Liver (tissue), 9 donors: Measurements from ENCODE around the gene ETV6. TPM values are rescaled to one million over a fixed set of nuclear protein-coding genes. Genes with fewer than 3 reads are reported as not detected.

Experiments used
- DNase-seq: peaks from one replicate; pipeline ENCODE4 v3.0.0-alpha.2; 2017; ENCODE audit warnings: low spot score
- H3K27ac ChIP-seq, 2 donors: one replicate each; pipeline ENCODE4 v1.7.0; 2013; ENCODE audit warnings: inconsistent platforms in 2 of 2, low read length in 2 of 2, control low read depth in 1 of 2, low read depth in 1 of 2, mild to moderate bottlenecking in 1 of 2
- H3K27me3 ChIP-seq, 4 donors: one replicate each; pipeline versions ENCODE4 v1.6.1 to v1.7.0; 2013; ENCODE audit warnings: low read length in 3 of 4, inconsistent platforms in 1 of 4, mild to moderate bottlenecking in 1 of 4, moderate library complexity in 1 of 4; ENCODE audit not compliant: control insufficient read depth in 4 of 4, insufficient read depth in 4 of 4
- H3K36me3 ChIP-seq, 4 donors: one replicate each; pipeline versions ENCODE4 v1.6.1 to v1.7.0; 2013; ENCODE audit warnings: low read length in 3 of 4, mild to moderate bottlenecking in 3 of 4, low read depth in 1 of 4, moderate library complexity in 1 of 4; ENCODE audit not compliant: control insufficient read depth in 4 of 4, insufficient read depth in 3 of 4
- H3K4me1 ChIP-seq, 4 donors: one replicate each; pipeline versions ENCODE4 v1.6.1 to v1.7.0; 2013; ENCODE audit warnings: low read length in 3 of 4, mild to moderate bottlenecking in 3 of 4, moderate library complexity in 1 of 4; ENCODE audit not compliant: control insufficient read depth in 4 of 4, insufficient read depth in 4 of 4
- H3K4me3 ChIP-seq, 3 donors: one replicate each; pipeline versions ENCODE4 v1.6.1 to v1.7.0; 2013; ENCODE audit warnings: low read length in 3 of 3, control low read depth in 1 of 3, low read depth in 1 of 3, mild to moderate bottlenecking in 1 of 3
- H3K9ac ChIP-seq, 2 donors: one replicate each; pipeline ENCODE4 v1.7.0; 2013; ENCODE audit warnings: low read length in 2 of 2, mild to moderate bottlenecking in 2 of 2, moderate library complexity in 2 of 2, control low read depth in 1 of 2, low read depth in 1 of 2
- H3K9me3 ChIP-seq, 4 donors: one replicate each; pipeline versions ENCODE4 v1.6.1 to v1.7.0; 2013; ENCODE audit warnings: low read length in 3 of 4; ENCODE audit not compliant: control insufficient read depth in 4 of 4
- EGR1 ChIP-seq, 2 donors: IDR thresholded peaks; 2 replicates each; pipeline ENCODE4 v1.6.1; 2016 to 2018; ENCODE audit warnings: antibody characterized with exemption in 2 of 2, low read depth in 2 of 2
- FOXA2 ChIP-seq: IDR thresholded peaks from 2 replicates; pipeline ENCODE4 v1.6.1; 2016; ENCODE audit warnings: antibody characterized with exemption
- GABPA ChIP-seq, 2 donors: IDR thresholded peaks in 1 of 2; conservative IDR thresholded peaks in 1 of 2; 2 replicates each; pipeline ENCODE4 v1.6.1; 2016; ENCODE audit warnings: antibody characterized with exemption in 2 of 2, mild to moderate bottlenecking in 1 of 2, moderate library complexity in 1 of 2
- HNF4G ChIP-seq: IDR thresholded peaks from 2 replicates; pipeline ENCODE4 v1.6.1; 2016; ENCODE audit warnings: antibody characterized with exemption
- JUND ChIP-seq, 2 donors: IDR thresholded peaks; 2 replicates each; pipeline ENCODE4 v1.6.1; 2016; ENCODE audit warnings: antibody characterized with exemption in 2 of 2
- NR2F2 ChIP-seq: IDR thresholded peaks from 2 replicates; pipeline ENCODE4 v1.6.1; 2016; ENCODE audit warnings: antibody characterized with exemption
- RXRA ChIP-seq, 2 donors: IDR thresholded peaks; 2 replicates each; pipeline ENCODE4 v1.6.1; 2017 to 2018; ENCODE audit warnings: antibody characterized with exemption in 2 of 2, mild to moderate bottlenecking in 1 of 2
- TAF1 ChIP-seq: conservative IDR thresholded peaks from 2 replicates; pipeline ENCODE4 v1.6.1; 2016; ENCODE audit warnings: antibody characterized with exemption, mild to moderate bottlenecking
- WGBS: extraction: QIAGEN DNeasy Blood & Tissue Kit; methylation state at CpG from one replicate; pipeline ENCODE4 v1.1.7; 2013; 5-methylcytosine and 5-hydroxymethylcytosine counted together
- polyA plus RNA-seq, 2 donors: library from polyadenylated mRNA; stranded (reverse) in 1 of 2; unstranded in 1 of 2; fragments of 200-250 nt in 1 of 2; fragments of >200 nt in 1 of 2; fragmentation: Nextera tagmentation in 1 of 2; extraction: Ambion mirVana in 1 of 2; gene quantifications; one replicate each; pipeline versions ENCODE4 v1.2.1 to v1.2.3, GENCODE V29; 2013 to 2015
- total RNA-seq, 2 donors: library from RNA; depleted of rRNA; stranded (reverse); fragments of >200 nt; gene quantifications; one replicate each; pipeline ENCODE4 v1.2.3, GENCODE V29; 2014
- TF ChIP-seq, protein P1 (sequence below): IDR thresholded peaks from 2 replicates; pipeline ENCODE4 v1.6.1; 2016; ENCODE audit warnings: antibody characterized with exemption, mild to moderate bottlenecking
- TF ChIP-seq, protein P2 (sequence below): IDR thresholded peaks from 2 replicates; pipeline ENCODE4 v1.6.1; 2016; ENCODE audit warnings: antibody characterized with exemption
- TF ChIP-seq, protein P3 (sequence below): IDR thresholded peaks from 2 replicates; pipeline ENCODE4 v1.6.1; 2016; ENCODE audit warnings: antibody characterized with exemption
- TF ChIP-seq, protein P4 (sequence below): IDR thresholded peaks from 2 replicates; pipeline ENCODE4 v1.6.1; 2016; ENCODE audit warnings: antibody characterized with exemption
- donor health status: healthy.
- donor health status: healthy.
- donor health status: healthy.
- donor health status: healthy.
- donor health status: healthy.

ETV6 gene
- total and polyA plus RNA-seq, 4 donors: 2.0 to 6.2 (median 3.5) TPM

DNA sequence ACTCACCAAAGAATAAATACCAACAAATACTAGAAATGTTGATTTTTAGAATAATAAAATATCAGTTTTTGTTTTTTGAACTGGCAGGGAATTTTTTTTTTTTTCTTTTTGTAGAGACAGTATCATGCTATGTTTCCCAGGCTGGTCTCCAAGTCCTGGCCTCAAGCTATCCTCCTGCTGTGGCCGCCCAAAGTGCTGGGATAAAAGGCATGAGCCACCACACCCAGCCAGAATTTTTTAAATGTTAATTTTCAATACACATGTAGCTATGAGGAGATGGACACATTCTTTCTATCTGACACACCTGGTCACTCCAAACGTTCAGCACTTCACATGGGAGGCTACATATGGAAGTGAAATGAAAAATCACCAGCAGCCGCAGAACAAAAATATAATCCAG is 126.8 kb downstream of the ETV6 start (continued):
- TF ChIP-seq, protein P1, sequence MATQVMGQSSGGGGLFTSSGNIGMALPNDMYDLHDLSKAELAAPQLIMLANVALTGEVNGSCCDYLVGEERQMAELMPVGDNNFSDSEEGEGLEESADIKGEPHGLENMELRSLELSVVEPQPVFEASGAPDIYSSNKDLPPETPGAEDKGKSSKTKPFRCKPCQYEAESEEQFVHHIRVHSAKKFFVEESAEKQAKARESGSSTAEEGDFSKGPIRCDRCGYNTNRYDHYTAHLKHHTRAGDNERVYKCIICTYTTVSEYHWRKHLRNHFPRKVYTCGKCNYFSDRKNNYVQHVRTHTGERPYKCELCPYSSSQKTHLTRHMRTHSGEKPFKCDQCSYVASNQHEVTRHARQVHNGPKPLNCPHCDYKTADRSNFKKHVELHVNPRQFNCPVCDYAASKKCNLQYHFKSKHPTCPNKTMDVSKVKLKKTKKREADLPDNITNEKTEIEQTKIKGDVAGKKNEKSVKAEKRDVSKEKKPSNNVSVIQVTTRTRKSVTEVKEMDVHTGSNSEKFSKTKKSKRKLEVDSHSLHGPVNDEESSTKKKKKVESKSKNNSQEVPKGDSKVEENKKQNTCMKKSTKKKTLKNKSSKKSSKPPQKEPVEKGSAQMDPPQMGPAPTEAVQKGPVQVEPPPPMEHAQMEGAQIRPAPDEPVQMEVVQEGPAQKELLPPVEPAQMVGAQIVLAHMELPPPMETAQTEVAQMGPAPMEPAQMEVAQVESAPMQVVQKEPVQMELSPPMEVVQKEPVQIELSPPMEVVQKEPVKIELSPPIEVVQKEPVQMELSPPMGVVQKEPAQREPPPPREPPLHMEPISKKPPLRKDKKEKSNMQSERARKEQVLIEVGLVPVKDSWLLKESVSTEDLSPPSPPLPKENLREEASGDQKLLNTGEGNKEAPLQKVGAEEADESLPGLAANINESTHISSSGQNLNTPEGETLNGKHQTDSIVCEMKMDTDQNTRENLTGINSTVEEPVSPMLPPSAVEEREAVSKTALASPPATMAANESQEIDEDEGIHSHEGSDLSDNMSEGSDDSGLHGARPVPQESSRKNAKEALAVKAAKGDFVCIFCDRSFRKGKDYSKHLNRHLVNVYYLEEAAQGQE: no peak
- TF ChIP-seq, protein P2, sequence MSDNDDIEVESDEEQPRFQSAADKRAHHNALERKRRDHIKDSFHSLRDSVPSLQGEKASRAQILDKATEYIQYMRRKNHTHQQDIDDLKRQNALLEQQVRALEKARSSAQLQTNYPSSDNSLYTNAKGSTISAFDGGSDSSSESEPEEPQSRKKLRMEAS: no peak
- TF ChIP-seq NR2F2: no peak
- TF ChIP-seq, protein P3, sequence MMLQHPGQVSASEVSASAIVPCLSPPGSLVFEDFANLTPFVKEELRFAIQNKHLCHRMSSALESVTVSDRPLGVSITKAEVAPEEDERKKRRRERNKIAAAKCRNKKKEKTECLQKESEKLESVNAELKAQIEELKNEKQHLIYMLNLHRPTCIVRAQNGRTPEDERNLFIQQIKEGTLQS: no peak

DNA sequence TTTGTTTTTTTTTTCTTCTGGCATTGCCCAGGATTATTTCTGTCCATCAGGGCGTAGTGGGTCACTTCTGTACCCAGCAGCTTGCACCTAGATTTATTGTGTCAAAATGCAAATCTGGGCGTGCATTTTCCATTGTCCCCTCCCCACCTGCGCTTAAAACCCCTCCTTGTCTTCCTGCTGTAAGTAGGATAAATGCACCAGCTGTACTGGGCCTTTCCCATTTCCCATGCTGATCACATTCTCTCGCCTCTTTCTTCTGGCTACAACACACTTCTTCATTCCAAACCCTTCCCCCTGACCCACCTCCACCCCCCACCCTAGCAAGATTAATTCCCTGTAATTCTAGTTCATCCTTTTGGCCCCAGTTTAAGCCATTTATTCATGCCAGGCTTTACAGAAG is 128.0 kb downstream of the ETV6 start:
- H3K36me3 ChIP-seq: peaks cover 0 to 2% (median 0%) of the 10 kb centered on the region in 4 donors
- no peak for DNase-seq
- WGBS: 99% methylated on average over 4 of the region's 4 CpGs
- H3K4me1 ChIP-seq: peaks cover 0 to 11% (median 2%) of the 10 kb centered on the region in 4 donors
- no peak overlapping the region for H3K27ac ChIP-seq
- no peak overlapping the region for H3K4me3 ChIP-seq
- no peak for TF ChIP-seq FOXA2
- no peak for TF ChIP-seq RXRA (IDR thresholded peaks at IDR 0.05)
- TF ChIP-seq EGR1 (IDR thresholded peaks at IDR 0.05; ENCODE audit: low read depth in 2 of 2): no peak
- H3K9ac ChIP-seq: no peak overlapping the region
- H3K27me3 ChIP-seq: no peaks in the 10 kb centered on the region
- no peaks in the 10 kb centered on the region for H3K9me3 ChIP-seq

DNA sequence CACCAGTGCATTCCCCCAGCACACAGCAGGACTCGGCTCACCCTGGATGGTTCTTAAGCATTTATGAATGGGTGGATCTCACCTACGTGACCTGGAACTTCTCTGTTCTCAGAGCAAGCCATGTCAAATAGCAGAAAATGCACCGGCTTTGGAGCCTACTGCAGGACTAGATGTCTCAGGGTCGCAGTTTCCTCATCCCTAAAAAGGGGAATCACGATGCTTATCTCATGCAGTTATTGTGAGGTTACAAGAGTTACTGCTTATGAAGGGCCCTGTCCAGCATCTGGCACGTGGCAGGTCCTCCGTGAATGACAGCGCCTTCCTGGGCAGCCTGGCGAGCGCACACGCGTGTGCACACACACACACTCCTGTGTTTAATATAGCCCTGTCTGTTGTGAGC is 128.5 kb downstream of the ETV6 start:
- no peak for TF ChIP-seq HNF4G
- TF ChIP-seq, protein P4, sequence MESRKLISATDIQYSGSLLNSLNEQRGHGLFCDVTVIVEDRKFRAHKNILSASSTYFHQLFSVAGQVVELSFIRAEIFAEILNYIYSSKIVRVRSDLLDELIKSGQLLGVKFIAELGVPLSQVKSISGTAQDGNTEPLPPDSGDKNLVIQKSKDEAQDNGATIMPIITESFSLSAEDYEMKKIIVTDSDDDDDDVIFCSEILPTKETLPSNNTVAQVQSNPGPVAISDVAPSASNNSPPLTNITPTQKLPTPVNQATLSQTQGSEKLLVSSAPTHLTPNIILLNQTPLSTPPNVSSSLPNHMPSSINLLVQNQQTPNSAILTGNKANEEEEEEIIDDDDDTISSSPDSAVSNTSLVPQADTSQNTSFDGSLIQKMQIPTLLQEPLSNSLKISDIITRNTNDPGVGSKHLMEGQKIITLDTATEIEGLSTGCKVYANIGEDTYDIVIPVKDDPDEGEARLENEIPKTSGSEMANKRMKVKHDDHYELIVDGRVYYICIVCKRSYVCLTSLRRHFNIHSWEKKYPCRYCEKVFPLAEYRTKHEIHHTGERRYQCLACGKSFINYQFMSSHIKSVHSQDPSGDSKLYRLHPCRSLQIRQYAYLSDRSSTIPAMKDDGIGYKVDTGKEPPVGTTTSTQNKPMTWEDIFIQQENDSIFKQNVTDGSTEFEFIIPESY: no peak
- TF ChIP-seq TAF1: no peak
- no peak for TF ChIP-seq GABPA (IDR thresholded peaks at IDR 0.05 in 1 of 2, conservative IDR thresholded peaks at IDR 0.05 in 1 of 2)
- no peak for TF ChIP-seq JUND (IDR thresholded peaks at IDR 0.05)
- Histone ChIP-seq H3K4me3 (no peak overlapping the region), H3K9me3 (no peaks in the 10 kb centered on the region), H3K36me3 (peaks cover 0 to 2% (median 0%) of the 10 kb centered on the region in 4 donors), H3K9ac (no peak overlapping the region), H3K27me3 (no peaks in the 10 kb centered on the region), H3K27ac (no peak overlapping the region), H3K4me1 (peaks cover 0 to 11% (median 2%) of the 10 kb centered on the region in 4 donors)
- no peak for DNase-seq
- 90% methylated on average over 12 of the region's 12 CpGs for WGBS
